GM23338 (cell line): ENCODE results near the gene XAB2. TPM values are rescaled to one million over a fixed set of nuclear protein-coding genes. Genes with fewer than 3 reads are reported as not detected.

Experiments used
- ATAC-seq: fragments of 200-7000 bp; cut with Tn5 transposase; 3 replicates; pipeline ENCODE4 v1.9.1; 2020
- DNase-seq: peaks from one replicate; pipeline ENCODE4 v3.0.0-alpha.2; 2015; ENCODE audit warnings: low spot score
- H2AFZ ChIP-seq: fragments of 200-600 bp; sonication (generic); 2 replicates; pipeline ENCODE4 v1.8.0; 2016; ENCODE audit warnings: antibody characterized with exemption, mild to moderate bottlenecking, moderate library complexity
- H3F3A ChIP-seq: fragments of 200-600 bp; sonication (generic); replicated peaks from 2 replicates; pipeline ENCODE4 v1.8.0; 2017; ENCODE audit warnings: antibody characterized with exemption, mixed run types, low read depth
- H3K27ac ChIP-seq: fragments of 200-600 bp; sonication (generic); 2 replicates; pipeline ENCODE4 v1.6.1; 2016; ENCODE audit warnings: low read depth
- H3K27me3 ChIP-seq: fragments of 200-600 bp; sonication (generic); 2 replicates; pipeline ENCODE4 v1.8.0; 2016; ENCODE audit warnings: mild to moderate bottlenecking, mixed run types, moderate library complexity; ENCODE audit not compliant: insufficient read depth
- H3K36me3 ChIP-seq: fragments of 200-600 bp; sonication (generic); 2 replicates; pipeline ENCODE4 v1.8.0; 2016; ENCODE audit warnings: mild to moderate bottlenecking; ENCODE audit not compliant: insufficient read depth
- H3K4me1 ChIP-seq: fragments of 200-600 bp; sonication (generic); 2 replicates; pipeline ENCODE4 v1.8.0; 2016; ENCODE audit warnings: mild to moderate bottlenecking, moderate library complexity; ENCODE audit not compliant: insufficient read depth
- H3K4me2 ChIP-seq: fragments of 200-600 bp; sonication (generic); 2 replicates; pipeline ENCODE4 v1.7.1; 2017; ENCODE audit warnings: mixed run types
- H3K4me3 ChIP-seq: fragments of 200-600 bp; sonication (generic); 2 replicates; pipeline ENCODE4 v1.6.1; 2016; ENCODE audit warnings: mixed run types
- H3K79me2 ChIP-seq: fragments of 200-600 bp; sonication (generic); replicated peaks from 2 replicates; pipeline ENCODE4 v1.8.0; 2017; ENCODE audit warnings: mild to moderate bottlenecking; ENCODE audit not compliant: insufficient read depth
- H3K9me2 ChIP-seq: fragments of 200-600 bp; sonication (generic); 2 replicates; pipeline ENCODE4 v1.8.0; 2017; ENCODE audit not compliant: insufficient read depth
- H4K20me1 ChIP-seq: fragments of 200-600 bp; sonication (generic); replicated peaks from 2 replicates; pipeline ENCODE4 v1.8.0; 2017; ENCODE audit warnings: mild to moderate bottlenecking; ENCODE audit not compliant: insufficient read depth
- H3K27ac Mint-ChIP-seq: 2 replicates; pipeline ENCODE4 v1.8.0; 2020; ENCODE audit warnings: inconsistent platforms, mild to moderate bottlenecking, moderate library complexity, mixed read lengths
- H3K27me3 Mint-ChIP-seq: 3 replicates; pipeline ENCODE4 v1.8.0; 2022; ENCODE audit warnings: low read depth, mild to moderate bottlenecking, moderate library complexity, mixed read lengths, inconsistent platforms; ENCODE audit not compliant: insufficient read depth, poor library complexity
- H3K36me3 Mint-ChIP-seq: 3 replicates; pipeline ENCODE4 v1.8.0; 2021; ENCODE audit warnings: low read depth, mild to moderate bottlenecking, inconsistent platforms, moderate library complexity, mixed read lengths
- H3K4me1 Mint-ChIP-seq: 3 replicates; pipeline ENCODE4 v1.8.0; 2020; ENCODE audit warnings: mild to moderate bottlenecking, inconsistent platforms, mixed read lengths
- H3K4me3 Mint-ChIP-seq: 3 replicates; pipeline ENCODE4 v1.8.0; 2021; ENCODE audit warnings: moderate library complexity, mild to moderate bottlenecking, inconsistent platforms, mixed read lengths
- H3K9me3 Mint-ChIP-seq: 3 replicates; pipeline ENCODE4 v1.8.0; 2020; ENCODE audit warnings: moderate library complexity, mild to moderate bottlenecking, inconsistent platforms, mixed read lengths
- CREB1 ChIP-seq: fragments of 250-450 bp; sonication (Bioruptor Pico); IDR thresholded peaks from 2 replicates; pipeline ENCODE4 v1.5.0; 2020; ENCODE audit warnings: low read depth, mild to moderate bottlenecking, moderate library complexity
- EZH2phosphoT487 ChIP-seq: fragments of 200-600 bp; sonication (generic); IDR thresholded peaks from one replicate; pipeline ENCODE4 v1.8.1; 2018; ENCODE audit warnings: antibody characterized with exemption; ENCODE audit not compliant: unreplicated experiment
- JUNB ChIP-seq: IDR thresholded peaks from one replicate; pipeline ENCODE4 v1.6.1; 2016; ENCODE audit warnings: antibody characterized with exemption; ENCODE audit not compliant: unreplicated experiment
- POLR2AphosphoS5 ChIP-seq: IDR thresholded peaks from 2 replicates; pipeline ENCODE4 v1.6.1; 2016; ENCODE audit warnings: antibody characterized with exemption, low read depth
- REST ChIP-seq: IDR thresholded peaks from one replicate; pipeline ENCODE4 v1.6.1; 2018; ENCODE audit warnings: antibody characterized with exemption; ENCODE audit not compliant: unreplicated experiment
- STAT1 ChIP-seq: IDR thresholded peaks from one replicate; pipeline ENCODE4 v1.6.1; 2016; ENCODE audit warnings: antibody characterized with exemption; ENCODE audit not compliant: unreplicated experiment
- ZNF114 ChIP-seq: fragments of 250-450 bp; sonication (Bioruptor Pico); IDR thresholded peaks from 2 replicates; pipeline ENCODE4 v1.5.0; 2020; ENCODE audit warnings: mild to moderate bottlenecking, moderate library complexity
- ZNF331 ChIP-seq: fragments of 250-450 bp; sonication (Bioruptor Pico); IDR thresholded peaks from 2 replicates; pipeline ENCODE4 v1.5.0; 2020; ENCODE audit warnings: low read depth, mild to moderate bottlenecking, moderate library complexity
- polyA plus RNA-seq: library from polyadenylated mRNA; unstranded; fragments of >200 nt; fragmentation: Nextera tagmentation; extraction: Ambion mirVana; gene quantifications from 2 replicates; pipeline ENCODE4 v1.2.1, GENCODE V29; 2016
- total RNA-seq: library from RNA; depleted of rRNA; stranded (reverse); fragments of >200 nt; shearing (Covaris generic); gene quantifications from 2 replicates; pipeline ENCODE4 v1.2.3, GENCODE V29; 2014
- TF ChIP-seq, protein P1 (sequence below), 2 experiments: fragments of 200-600 bp in 1 of 2; sonication (generic) in 1 of 2; conservative IDR thresholded peaks; 2 replicates each; pipeline versions ENCODE4 v1.5.1 to v1.6.1; 2016 to 2017; ENCODE audit warnings: antibody characterized with exemption in 2 of 2, low read depth in 2 of 2, mild to moderate bottlenecking in 2 of 2, moderate library complexity in 1 of 2
- TF ChIP-seq, protein P2 (sequence below): fragments of 250-450 bp; sonication (Bioruptor Pico); IDR thresholded peaks from 2 replicates; pipeline ENCODE4 v1.5.0; 2020; ENCODE audit warnings: mild to moderate bottlenecking, moderate library complexity
- TF ChIP-seq, protein P3 (sequence below): IDR thresholded peaks from 2 replicates; pipeline ENCODE4 v1.6.1; 2016; ENCODE audit warnings: antibody characterized with exemption

XAB2 gene
- total and polyA plus RNA-seq, 2 experiments from 2014 or later: 18.4 to 69.0 TPM

DNA sequence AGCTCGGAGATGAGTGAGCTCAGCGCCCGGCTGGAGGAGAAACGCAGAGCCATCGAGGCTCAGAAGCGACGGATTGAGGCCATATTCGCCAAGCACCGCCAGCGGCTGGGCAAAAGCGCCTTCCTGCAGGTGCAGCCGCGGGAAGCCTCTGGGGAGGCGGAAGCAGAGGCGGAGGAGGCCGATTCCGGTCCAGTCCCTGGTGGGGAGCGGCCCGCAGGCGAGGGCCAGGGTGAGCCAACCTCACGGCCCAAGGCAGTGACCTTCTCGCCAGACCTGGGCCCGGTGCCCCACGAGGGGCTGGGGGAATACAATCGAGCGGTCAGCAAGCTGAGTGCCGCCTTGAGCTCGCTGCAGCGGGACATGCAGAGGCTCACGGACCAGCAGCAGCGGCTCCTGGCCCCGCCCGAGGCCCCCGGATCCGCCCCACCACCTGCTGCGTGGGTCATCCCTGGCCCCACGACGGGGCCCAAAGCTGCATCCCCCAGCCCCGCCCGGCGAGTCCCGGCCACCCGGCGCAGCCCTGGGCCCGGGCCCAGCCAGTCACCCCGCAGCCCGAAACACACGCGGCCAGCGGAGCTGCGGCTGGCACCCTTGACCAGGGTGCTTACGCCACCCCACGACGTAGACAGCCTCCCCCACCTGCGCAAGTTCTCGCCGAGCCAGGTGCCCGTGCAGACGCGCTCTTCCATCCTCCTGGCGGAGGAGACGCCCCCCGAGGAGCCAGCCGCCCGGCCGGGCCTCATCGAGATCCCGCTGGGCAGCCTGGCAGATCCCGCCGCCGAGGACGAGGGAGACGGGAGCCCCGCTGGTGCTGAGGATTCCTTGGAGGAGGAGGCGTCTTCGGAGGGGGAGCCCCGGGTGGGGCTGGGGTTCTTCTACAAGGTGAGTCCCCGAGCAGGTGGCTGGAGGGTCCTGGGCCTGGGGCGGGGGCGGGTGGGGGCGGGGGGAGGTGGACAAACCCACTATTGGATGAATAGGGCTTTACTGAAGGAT, 16.8 kb downstream of the XAB2 start:
- Mint-ChIP-seq H3K27me3 (peaks cover 3% of the 10 kb centered on the region), H3K4me1 (no peaks in the 10 kb centered on the region), H3K9me3 (no peaks in the 10 kb centered on the region), H3K4me3 (no peak overlapping the region), H3K36me3 (peaks cover 27% of the 10 kb centered on the region), H3K27ac (no peak overlapping the region)
- Histone ChIP-seq H4K20me1 (peaks cover 4% of the 10 kb centered on the region; the same call in 1 of the 2 replicates), H3K79me2 (no peaks in the 10 kb centered on the region), H3F3A (no peaks in the 10 kb centered on the region), H3K4me3 (no peak overlapping the region), H3K27me3 (no peaks in the 10 kb centered on the region), H2AFZ (no peak overlapping the region), H3K27ac (no peak overlapping the region), H3K4me2 (no peak overlapping the region), H3K9me2 (no peaks in the 10 kb centered on the region), H3K36me3 (no peaks in the 10 kb centered on the region; the same call in 1 of the 2 replicates), H3K4me1 (no peaks in the 10 kb centered on the region)
- ATAC-seq: no peak
- no peak for TF ChIP-seq STAT1
- no peak for TF ChIP-seq POLR2AphosphoS5
- TF ChIP-seq, protein P1, sequence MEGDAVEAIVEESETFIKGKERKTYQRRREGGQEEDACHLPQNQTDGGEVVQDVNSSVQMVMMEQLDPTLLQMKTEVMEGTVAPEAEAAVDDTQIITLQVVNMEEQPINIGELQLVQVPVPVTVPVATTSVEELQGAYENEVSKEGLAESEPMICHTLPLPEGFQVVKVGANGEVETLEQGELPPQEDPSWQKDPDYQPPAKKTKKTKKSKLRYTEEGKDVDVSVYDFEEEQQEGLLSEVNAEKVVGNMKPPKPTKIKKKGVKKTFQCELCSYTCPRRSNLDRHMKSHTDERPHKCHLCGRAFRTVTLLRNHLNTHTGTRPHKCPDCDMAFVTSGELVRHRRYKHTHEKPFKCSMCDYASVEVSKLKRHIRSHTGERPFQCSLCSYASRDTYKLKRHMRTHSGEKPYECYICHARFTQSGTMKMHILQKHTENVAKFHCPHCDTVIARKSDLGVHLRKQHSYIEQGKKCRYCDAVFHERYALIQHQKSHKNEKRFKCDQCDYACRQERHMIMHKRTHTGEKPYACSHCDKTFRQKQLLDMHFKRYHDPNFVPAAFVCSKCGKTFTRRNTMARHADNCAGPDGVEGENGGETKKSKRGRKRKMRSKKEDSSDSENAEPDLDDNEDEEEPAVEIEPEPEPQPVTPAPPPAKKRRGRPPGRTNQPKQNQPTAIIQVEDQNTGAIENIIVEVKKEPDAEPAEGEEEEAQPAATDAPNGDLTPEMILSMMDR (conservative IDR thresholded peaks at IDR 0.05; ENCODE audit: low read depth in 2 of 2): no peak
- no peak for TF ChIP-seq REST
- TF ChIP-seq ZNF114 (CRISPR knock-in tag): no peak
- TF ChIP-seq JUNB: no peak
- no peak for TF ChIP-seq EZH2phosphoT487
- no peak for TF ChIP-seq ZNF331 (CRISPR knock-in tag)
- no peak for TF ChIP-seq CREB1 (CRISPR knock-in tag)
- TF ChIP-seq, protein P2, sequence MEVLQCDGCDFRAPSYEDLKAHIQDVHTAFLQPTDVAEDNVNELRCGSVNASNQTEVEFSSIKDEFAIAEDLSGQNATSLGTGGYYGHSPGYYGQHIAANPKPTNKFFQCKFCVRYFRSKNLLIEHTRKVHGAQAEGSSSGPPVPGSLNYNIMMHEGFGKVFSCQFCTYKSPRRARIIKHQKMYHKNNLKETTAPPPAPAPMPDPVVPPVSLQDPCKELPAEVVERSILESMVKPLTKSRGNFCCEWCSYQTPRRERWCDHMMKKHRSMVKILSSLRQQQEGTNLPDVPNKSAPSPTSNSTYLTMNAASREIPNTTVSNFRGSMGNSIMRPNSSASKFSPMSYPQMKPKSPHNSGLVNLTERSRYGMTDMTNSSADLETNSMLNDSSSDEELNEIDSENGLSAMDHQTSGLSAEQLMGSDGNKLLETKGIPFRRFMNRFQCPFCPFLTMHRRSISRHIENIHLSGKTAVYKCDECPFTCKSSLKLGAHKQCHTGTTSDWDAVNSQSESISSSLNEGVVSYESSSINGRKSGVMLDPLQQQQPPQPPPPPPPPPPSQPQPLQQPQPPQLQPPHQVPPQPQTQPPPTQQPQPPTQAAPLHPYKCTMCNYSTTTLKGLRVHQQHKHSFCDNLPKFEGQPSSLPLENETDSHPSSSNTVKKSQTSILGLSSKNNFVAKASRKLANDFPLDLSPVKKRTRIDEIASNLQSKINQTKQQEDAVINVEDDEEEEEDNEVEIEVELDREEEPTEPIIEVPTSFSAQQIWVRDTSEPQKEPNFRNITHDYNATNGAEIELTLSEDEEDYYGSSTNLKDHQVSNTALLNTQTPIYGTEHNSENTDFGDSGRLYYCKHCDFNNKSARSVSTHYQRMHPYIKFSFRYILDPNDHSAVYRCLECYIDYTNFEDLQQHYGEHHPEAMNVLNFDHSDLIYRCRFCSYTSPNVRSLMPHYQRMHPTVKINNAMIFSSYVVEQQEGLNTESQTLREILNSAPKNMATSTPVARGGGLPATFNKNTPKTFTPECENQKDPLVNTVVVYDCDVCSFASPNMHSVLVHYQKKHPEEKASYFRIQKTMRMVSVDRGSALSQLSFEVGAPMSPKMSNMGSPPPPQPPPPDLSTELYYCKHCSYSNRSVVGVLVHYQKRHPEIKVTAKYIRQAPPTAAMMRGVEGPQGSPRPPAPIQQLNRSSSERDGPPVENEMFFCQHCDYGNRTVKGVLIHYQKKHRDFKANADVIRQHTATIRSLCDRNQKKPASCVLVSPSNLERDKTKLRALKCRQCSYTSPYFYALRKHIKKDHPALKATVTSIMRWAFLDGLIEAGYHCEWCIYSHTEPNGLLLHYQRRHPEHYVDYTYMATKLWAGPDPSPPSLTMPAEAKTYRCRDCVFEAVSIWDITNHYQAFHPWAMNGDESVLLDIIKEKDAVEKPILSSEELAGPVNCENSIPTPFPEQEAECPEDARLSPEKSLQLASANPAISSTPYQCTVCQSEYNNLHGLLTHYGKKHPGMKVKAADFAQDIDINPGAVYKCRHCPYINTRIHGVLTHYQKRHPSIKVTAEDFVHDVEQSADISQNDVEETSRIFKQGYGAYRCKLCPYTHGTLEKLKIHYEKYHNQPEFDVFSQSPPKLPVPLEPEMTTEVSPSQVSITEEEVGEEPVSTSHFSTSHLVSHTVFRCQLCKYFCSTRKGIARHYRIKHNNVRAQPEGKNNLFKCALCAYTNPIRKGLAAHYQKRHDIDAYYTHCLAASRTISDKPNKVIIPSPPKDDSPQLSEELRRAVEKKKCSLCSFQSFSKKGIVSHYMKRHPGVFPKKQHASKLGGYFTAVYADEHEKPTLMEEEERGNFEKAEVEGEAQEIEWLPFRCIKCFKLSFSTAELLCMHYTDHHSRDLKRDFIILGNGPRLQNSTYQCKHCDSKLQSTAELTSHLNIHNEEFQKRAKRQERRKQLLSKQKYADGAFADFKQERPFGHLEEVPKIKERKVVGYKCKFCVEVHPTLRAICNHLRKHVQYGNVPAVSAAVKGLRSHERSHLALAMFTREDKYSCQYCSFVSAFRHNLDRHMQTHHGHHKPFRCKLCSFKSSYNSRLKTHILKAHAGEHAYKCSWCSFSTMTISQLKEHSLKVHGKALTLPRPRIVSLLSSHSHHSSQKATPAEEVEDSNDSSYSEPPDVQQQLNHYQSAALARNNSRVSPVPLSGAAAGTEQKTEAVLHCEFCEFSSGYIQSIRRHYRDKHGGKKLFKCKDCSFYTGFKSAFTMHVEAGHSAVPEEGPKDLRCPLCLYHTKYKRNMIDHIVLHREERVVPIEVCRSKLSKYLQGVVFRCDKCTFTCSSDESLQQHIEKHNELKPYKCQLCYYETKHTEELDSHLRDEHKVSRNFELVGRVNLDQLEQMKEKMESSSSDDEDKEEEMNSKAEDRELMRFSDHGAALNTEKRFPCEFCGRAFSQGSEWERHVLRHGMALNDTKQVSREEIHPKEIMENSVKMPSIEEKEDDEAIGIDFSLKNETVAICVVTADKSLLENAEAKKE: no peak
- TF ChIP-seq, protein P3, sequence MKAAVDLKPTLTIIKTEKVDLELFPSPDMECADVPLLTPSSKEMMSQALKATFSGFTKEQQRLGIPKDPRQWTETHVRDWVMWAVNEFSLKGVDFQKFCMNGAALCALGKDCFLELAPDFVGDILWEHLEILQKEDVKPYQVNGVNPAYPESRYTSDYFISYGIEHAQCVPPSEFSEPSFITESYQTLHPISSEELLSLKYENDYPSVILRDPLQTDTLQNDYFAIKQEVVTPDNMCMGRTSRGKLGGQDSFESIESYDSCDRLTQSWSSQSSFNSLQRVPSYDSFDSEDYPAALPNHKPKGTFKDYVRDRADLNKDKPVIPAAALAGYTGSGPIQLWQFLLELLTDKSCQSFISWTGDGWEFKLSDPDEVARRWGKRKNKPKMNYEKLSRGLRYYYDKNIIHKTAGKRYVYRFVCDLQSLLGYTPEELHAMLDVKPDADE: no peak
- no peak for DNase-seq
